ENCODE data around the gene PRAC2.

- TF ChIP-seq POLR2A (IDR thresholded peaks at IDR 0.05; ENCODE audit: low read length) (no peak), GATA1 (IDR thresholded peaks at IDR 0.05; ENCODE audit: low read depth, low read length) (no peak)
Measured at GRCh38 chr17:48717367-48718226, 5.4 kb upstream of the PRAC2 start.
